GDM1 (cell line): ENCODE results near the gene PLEKHA7.
"Not testable (repeated sequence)": the region's sequence is repeated elsewhere in the genome, so short reads cannot be mapped to it uniquely, and the experiment has no call there.

ENCODE experiments used
- DNase-seq: peaks from one replicate; lab custom pipeline; 2025; lab: John Stamatoyannopoulos, UW

The PLEKHA7 gene

GRCh38 chr11:17005646-17006045 lies 8.6 kb downstream of the PLEKHA7 start:
- DNase-seq = no peak

- no peak for DNase-seq
These were observed 9.6 kb downstream of the PLEKHA7 start for GRCh38 chr11:17004486-17005148.

- DNase-seq = no peak
These were observed 10.8 kb downstream of the PLEKHA7 start for GRCh38 chr11:17003426-17003825.

GRCh38 chr11:17002543-17002942 lies 11.7 kb downstream of the PLEKHA7 start:
- DNase-seq = no peak

- DNase-seq = no peak
These were observed 12.4 kb downstream of the PLEKHA7 start for GRCh38 chr11:17001806-17002205.

GRCh38 chr11:17000987-17001386 lies 13.2 kb downstream of the PLEKHA7 start:
- DNase-seq = no peak

- DNase-seq = not testable (repeated sequence)
These were observed 14.0 kb downstream of the PLEKHA7 start for GRCh38 chr11:17000253-17000652.

- no peak for DNase-seq
These were observed 15.1 kb downstream of the PLEKHA7 start for GRCh38 chr11:16999116-16999515.

- DNase-seq = no peak
These were observed 16.6 kb downstream of the PLEKHA7 start for GRCh38 chr11:16997624-16998023.

GRCh38 chr11:16993495-16993894 lies 20.7 kb downstream of the PLEKHA7 start:
- no peak for DNase-seq

- DNase-seq = no peak
These were observed 21.4 kb downstream of the PLEKHA7 start for GRCh38 chr11:16992846-16993245.

GRCh38 chr11:16989554-16989953 lies 24.7 kb downstream of the PLEKHA7 start:
- DNase-seq = no peak

- DNase-seq = no peak
These were observed 27.0 kb downstream of the PLEKHA7 start for GRCh38 chr11:16987205-16987568.

GRCh38 chr11:16986434-16987204 lies 27.6 kb downstream of the PLEKHA7 start:
- DNase-seq = no peak

- DNase-seq = no peak
These were observed 28.9 kb downstream of the PLEKHA7 start for GRCh38 chr11:16985297-16985696.

GRCh38 chr11:16984229-16984628 lies 30.0 kb downstream of the PLEKHA7 start:
- no peak for DNase-seq

GRCh38 chr11:16982809-16983208 lies 31.4 kb downstream of the PLEKHA7 start:
- DNase-seq = no peak

- no peak for DNase-seq
These were observed 31.9 kb downstream of the PLEKHA7 start for GRCh38 chr11:16982256-16982671.

GRCh38 chr11:16981651-16982194 lies 32.5 kb downstream of the PLEKHA7 start:
- no peak for DNase-seq

GRCh38 chr11:16979703-16980622 lies 34.3 kb downstream of the PLEKHA7 start:
- no peak for DNase-seq

- no peak for DNase-seq
These were observed 36.3 kb downstream of the PLEKHA7 start for GRCh38 chr11:16977994-16978315.
